Measurements from ENCODE around the gene RANBP9. TPM values are rescaled to one million over a fixed set of nuclear protein-coding genes. Genes with fewer than 3 reads are reported as not detected.

The RANBP9 gene
- total RNA-seq, 1 donor from 2014 or later = 33.2 TPM

DNA sequence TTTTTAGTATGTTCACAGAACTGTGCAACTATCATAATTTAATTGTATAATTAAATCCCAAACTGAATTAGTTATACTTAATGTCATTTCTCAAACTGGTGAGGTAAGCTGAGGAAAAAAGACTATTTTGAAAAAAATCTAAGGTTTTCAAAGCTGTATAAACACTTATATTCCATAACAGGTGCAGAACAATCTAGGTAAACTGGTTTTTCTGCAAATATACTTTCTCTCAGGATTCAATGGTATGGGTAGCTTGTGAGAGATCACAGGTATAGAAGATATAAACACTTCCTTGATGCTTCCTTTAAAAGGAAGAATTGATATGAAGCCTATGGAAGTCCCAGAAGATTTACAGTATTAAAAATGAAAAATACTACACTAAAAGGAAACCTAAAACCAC, 62.8 kb downstream of the RANBP9 start:
- Histone ChIP-seq H3K27me3 (ENCODE audit: low read depth) (no peaks in the 10 kb centered on the region), H3K9me3 (replicated peaks) (no peaks in the 10 kb centered on the region), H3K27ac (replicated peaks) (no peak overlapping the region), H3K4me3 (no peak overlapping the region), H3K36me3 (peaks cover 25% of the 10 kb centered on the region), H3K4me1 (no peaks in the 10 kb centered on the region)
- intact Hi-C loops (cut with micrococcal nuclease) = no loop called here
- DNase-seq = no peak
- TF ChIP-seq, protein P1, sequence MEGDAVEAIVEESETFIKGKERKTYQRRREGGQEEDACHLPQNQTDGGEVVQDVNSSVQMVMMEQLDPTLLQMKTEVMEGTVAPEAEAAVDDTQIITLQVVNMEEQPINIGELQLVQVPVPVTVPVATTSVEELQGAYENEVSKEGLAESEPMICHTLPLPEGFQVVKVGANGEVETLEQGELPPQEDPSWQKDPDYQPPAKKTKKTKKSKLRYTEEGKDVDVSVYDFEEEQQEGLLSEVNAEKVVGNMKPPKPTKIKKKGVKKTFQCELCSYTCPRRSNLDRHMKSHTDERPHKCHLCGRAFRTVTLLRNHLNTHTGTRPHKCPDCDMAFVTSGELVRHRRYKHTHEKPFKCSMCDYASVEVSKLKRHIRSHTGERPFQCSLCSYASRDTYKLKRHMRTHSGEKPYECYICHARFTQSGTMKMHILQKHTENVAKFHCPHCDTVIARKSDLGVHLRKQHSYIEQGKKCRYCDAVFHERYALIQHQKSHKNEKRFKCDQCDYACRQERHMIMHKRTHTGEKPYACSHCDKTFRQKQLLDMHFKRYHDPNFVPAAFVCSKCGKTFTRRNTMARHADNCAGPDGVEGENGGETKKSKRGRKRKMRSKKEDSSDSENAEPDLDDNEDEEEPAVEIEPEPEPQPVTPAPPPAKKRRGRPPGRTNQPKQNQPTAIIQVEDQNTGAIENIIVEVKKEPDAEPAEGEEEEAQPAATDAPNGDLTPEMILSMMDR (IDR thresholded peaks at IDR 0.05; ENCODE audit: borderline replicate concordance) = no peak

DNA sequence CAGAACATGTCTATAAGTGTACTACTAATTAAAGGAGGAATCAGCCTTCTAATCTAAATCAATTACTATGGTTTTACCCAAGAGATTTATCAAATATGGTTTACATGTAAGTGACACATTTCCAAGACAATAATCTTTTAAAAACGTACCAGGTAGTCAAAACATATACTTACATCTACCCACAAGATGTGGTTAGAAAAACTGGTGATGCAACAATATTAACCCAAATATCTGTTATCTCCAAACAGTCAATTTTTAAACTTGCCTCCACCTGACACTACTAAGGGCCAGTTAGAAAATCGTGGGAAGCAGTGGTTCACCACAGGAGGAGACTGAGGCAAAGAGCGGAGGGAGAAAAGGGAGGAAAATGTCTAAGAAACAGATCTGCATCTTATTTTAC, 68.5 kb downstream of the RANBP9 start:
- TF ChIP-seq, protein P1 (IDR thresholded peaks at IDR 0.05; ENCODE audit: borderline replicate concordance) = no peak
- H3K27ac ChIP-seq (replicated peaks) = no peak overlapping the region
- no peak overlapping the region for H3K4me3 ChIP-seq
- H3K36me3 ChIP-seq = peaks cover 36% of the 10 kb centered on the region
- H3K27me3 ChIP-seq (ENCODE audit: low read depth) = no peaks in the 10 kb centered on the region
- DNase-seq = no peak
- no peaks in the 10 kb centered on the region for H3K4me1 ChIP-seq
- intact Hi-C loops (cut with micrococcal nuclease) = no loop called here
- H3K9me3 ChIP-seq (replicated peaks) = no peaks in the 10 kb centered on the region

DNA sequence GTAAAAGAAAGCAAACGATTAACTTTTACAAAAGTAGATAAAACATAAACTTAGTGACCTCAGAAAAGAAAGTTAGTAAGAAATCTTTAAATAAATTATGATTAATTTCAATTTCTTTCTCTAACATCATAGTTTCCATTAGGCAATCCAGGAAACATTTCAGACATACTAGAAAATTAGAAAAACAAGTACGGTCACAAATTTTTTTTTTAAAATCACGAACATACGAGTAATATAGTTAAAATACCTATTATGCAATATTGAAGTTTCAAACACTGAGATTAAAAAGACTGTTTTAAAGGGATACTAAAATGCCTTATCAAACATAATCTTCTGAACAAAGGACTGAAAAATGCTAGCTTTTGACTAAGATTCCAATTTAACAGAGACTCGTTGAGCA, 70.3 kb downstream of the RANBP9 start:
- H3K4me1 ChIP-seq = no peaks in the 10 kb centered on the region
- no peak overlapping the region for H3K27ac ChIP-seq (replicated peaks)
- H3K4me3 ChIP-seq = no peak overlapping the region
- TF ChIP-seq, protein P1 (IDR thresholded peaks at IDR 0.05; ENCODE audit: borderline replicate concordance) = no peak
- no peak for DNase-seq
- intact Hi-C loops (cut with micrococcal nuclease) = no loop called here
- no peaks in the 10 kb centered on the region for H3K9me3 ChIP-seq (replicated peaks)
- no peaks in the 10 kb centered on the region for H3K27me3 ChIP-seq (ENCODE audit: low read depth)
- peaks cover 50% of the 10 kb centered on the region for H3K36me3 ChIP-seq

DNA sequence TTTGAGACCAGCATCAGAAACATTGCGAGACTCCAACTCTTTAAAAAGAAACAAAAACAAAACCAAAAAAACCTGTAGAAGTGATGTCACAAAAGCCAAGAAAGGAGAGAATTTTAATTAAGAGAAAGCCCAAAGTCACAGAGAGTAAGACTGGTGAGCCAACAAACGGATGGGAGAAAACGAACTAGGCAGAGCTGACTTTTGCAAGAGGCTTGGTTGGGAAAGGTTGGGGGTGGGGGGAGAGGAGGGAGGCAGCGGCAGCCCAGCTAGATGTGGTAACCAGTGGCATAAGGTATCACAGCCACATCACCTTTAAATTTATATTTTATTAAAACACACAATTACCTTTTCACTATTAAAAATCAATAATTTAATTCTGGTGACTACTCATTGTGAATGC, 73.0 kb downstream of the RANBP9 start:
- no peaks in the 10 kb centered on the region for H3K27me3 ChIP-seq (ENCODE audit: low read depth)
- H3K36me3 ChIP-seq = peaks cover 48% of the 10 kb centered on the region
- intact Hi-C loops (cut with micrococcal nuclease) = no loop called here
- no peak overlapping the region for H3K4me3 ChIP-seq
- DNase-seq = no peak
- TF ChIP-seq, protein P1 (IDR thresholded peaks at IDR 0.05; ENCODE audit: borderline replicate concordance) = no peak
- H3K27ac ChIP-seq (replicated peaks) = no peak overlapping the region
- no peaks in the 10 kb centered on the region for H3K4me1 ChIP-seq
- H3K9me3 ChIP-seq (replicated peaks) = no peaks in the 10 kb centered on the region

DNA sequence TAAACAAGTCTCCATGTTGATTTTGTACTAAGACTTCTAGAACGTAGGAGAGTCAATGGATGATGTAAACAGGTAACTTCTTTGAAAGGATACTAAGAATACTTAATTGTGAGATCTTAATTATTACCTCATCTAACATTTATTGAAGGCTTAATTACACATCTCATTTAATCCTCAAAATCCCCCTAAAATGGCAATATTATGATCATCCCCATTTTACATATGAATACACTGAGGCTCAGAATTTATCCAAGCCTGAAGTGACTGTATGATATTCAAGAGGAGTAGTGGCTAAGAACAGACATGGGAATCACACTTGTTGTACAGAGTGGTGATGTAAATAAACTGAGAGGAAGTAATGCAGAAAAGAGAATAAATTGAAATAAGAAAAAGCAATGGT, 73.6 kb downstream of the RANBP9 start:
- TF ChIP-seq, protein P1 (IDR thresholded peaks at IDR 0.05; ENCODE audit: borderline replicate concordance) = no peak
- Histone ChIP-seq H3K4me1 (no peaks in the 10 kb centered on the region), H3K27ac (replicated peaks) (no peak overlapping the region), H3K27me3 (ENCODE audit: low read depth) (no peaks in the 10 kb centered on the region), H3K36me3 (peaks cover 48% of the 10 kb centered on the region), H3K9me3 (replicated peaks) (no peaks in the 10 kb centered on the region), H3K4me3 (no peak overlapping the region)
- intact Hi-C loops (cut with micrococcal nuclease) = no loop called here
- no peak for DNase-seq
